HG02588 (cell line): Measurements from ENCODE around the gene RPP25L.
"Not testable (repeated sequence)": the region's sequence is repeated elsewhere in the genome, so short reads cannot be mapped to it uniquely, and the experiment has no call there.

ENCODE experiments used
- ATAC-seq: cut with Tn5 transposase; IDR thresholded peaks from one replicate; pipeline ENCODE4 v1.9.1; 2021; ENCODE audit warnings: mild to moderate bottlenecking, moderate library complexity; ENCODE audit not compliant: unreplicated experiment

Gene RPP25L, protein sequence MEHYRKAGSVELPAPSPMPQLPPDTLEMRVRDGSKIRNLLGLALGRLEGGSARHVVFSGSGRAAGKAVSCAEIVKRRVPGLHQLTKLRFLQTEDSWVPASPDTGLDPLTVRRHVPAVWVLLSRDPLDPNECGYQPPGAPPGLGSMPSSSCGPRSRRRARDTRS

DNA sequence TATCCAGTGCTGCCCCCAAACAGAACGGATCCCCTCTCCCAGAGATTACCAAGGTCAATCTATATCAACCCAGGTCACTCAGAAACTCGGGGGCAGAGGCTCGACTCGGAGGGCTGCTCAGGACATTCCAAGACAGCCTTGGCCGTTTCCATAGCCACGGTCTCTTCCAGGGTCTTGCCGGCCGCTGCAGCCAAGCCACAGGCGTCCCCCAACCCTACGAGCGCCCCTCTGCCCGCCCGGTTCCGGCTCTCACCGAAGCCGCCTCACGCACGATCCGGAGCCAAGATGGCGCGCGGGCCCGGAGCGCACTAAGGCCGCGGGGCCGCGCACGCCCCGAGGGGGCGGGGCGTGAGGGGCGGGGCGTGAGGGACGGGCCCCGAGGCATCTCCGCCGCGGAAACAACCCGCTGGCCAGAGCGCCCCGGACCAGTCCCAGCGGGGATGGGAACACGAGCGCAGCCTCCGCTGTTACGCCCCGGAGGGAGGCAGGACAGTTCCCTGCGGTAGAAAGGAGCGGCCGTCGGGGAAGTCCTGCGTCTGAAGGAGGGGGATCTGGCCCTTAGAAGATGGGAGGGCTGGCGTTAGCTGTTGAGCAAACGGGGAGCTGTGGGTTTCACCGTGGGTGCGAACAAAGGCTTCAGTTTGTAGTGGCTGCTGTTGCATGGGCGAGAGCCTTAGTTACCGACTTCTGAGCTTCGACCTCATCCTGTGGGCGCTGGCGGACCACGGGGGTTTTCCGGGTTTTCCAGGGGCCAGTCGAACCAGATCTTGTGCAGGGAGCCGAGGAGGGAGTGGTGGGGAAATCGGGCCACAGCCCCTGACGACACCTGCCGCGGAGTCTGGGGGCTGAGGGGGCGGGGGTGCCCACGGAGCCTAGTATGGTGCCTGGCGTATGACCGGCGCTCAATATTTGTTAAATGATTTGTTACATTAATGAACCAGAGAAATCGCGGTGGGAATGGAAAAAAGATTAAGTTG, at the start of gene RPP25L:
TSS of gene RPP25L (minus strand) at position 287 of the 977 bp plus-strand sequence. CDS start 801 bp downstream, outside the sequence.
- peak; percentile 88 for ATAC-seq

DNA sequence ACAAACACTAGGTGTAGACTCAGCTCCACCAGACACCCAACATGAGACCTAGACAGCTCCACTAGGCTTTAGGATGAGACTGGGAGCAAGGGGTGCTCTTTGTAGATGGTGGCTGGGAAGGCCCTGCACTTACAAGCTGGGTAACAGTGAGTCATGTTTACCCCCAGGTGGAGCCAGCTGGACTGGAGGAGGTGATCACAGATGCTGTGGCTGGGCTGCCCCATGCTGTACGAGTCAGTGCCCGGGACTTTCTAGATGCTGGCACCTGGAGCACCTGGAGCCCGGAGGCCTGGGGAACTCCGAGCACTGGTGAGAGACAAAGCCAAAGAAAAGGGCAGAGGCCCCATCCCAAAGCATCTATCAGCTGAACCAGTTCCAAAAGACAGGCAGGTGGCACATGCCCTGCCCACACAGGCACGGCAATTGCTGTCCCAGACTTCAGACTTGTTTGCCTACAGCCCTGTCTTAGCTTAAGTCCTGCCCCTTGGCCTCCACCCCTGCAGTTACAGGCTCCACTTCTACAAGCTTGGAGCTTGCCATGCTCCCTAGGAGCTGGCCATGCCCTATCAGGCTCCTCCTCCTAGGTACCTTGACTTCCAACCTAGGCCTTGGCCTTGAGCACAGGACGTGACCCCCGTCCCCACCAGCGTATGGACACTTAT, 47.8 kb upstream of the RPP25L start:
- no peak for ATAC-seq

DNA sequence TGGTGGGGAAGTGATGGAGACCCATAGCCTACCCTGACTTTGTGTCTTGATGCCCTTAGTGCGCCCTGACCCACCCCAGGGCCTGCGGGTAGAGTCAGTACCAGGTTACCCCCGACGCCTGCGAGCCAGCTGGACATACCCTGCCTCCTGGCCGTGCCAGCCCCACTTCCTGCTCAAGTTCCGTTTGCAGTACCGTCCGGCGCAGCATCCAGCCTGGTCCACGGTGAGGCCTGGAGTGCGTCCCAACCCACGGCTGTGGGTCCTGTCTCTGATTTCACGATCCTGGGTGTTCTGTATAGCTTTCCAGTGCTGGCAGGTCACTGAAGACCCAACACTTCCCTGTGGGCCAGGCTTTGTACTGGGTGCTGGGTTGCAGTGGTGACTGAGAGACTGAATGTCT, 46.6 kb upstream of the RPP25L start:
- ATAC-seq, result no peak

DNA sequence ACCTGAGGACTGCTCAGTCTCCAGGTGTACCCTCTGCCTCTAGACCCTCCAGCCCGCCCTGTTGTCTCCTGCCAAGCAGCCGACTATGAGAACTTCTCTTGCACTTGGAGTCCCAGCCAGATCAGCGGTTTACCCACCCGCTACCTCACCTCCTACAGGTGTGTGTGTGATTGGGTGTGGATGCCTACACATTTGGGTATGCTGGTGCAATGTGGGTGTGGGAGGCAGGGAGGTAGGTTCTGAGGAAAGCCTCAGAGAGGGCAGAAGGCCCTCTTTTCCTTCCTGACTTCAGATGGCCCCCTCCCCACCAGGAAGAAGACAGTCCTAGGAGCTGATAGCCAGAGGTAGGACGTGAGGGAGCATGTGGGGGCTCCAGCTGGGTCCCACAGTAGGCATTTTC, 45.1 kb upstream of the RPP25L start:
- ATAC-seq, result no peak

DNA sequence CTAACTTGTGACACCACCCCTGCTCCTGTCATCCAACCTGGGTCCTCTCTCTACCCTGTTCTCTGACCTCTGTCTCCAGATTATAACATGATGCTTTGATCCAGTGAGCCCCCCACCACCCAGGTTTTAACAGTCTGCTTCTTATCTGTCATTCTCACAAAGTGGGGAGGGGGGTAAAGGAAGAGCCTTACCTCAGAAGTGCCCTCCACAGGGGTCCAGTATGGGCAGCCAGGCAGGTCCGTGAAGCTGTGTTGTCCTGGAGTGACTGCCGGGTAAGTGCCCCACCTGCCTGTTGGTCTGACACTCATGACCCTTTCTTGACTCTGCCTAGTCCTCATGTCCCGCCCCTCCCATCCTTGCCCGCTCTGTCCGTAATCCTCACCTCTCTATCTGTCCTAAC, 43.5 kb upstream of the RPP25L start:
- ATAC-seq, result no peak

DNA sequence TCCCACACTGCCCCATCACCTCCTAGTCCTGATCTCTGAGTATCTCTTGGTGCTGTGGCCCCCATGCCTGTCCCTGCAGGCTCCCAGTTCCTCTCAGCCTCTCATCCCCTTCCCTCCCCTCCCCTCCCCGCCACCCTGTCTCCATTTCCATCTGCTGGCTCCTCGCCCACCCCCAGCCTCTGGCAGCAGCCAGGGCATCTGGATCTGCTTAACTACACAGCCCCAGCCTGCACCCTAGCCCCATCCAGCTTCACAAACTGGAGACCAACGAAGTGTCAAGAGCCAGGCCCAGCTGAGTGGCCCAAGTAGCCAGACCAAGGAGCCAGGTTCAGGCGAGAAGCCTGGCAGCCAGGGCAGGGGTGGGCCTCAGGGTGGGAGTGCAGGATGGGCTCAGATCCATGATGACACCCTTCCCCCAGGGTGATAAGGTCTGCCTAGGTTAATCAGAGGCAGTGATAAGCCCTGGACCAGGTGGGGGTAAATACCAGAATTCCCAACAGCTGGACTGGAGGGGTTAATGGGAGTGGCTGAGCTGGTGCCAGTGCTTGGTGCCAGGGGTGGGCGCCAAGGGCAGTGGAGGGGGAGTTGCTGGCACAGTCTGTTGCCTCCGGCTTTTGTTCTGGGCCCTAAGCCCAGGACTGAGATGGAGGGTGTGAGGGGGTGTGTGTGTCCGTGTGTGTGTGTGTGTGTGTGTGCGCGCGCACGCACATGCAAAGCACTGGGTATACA, 42.6 kb upstream of the RPP25L start:
- ATAC-seq, result no peak

DNA sequence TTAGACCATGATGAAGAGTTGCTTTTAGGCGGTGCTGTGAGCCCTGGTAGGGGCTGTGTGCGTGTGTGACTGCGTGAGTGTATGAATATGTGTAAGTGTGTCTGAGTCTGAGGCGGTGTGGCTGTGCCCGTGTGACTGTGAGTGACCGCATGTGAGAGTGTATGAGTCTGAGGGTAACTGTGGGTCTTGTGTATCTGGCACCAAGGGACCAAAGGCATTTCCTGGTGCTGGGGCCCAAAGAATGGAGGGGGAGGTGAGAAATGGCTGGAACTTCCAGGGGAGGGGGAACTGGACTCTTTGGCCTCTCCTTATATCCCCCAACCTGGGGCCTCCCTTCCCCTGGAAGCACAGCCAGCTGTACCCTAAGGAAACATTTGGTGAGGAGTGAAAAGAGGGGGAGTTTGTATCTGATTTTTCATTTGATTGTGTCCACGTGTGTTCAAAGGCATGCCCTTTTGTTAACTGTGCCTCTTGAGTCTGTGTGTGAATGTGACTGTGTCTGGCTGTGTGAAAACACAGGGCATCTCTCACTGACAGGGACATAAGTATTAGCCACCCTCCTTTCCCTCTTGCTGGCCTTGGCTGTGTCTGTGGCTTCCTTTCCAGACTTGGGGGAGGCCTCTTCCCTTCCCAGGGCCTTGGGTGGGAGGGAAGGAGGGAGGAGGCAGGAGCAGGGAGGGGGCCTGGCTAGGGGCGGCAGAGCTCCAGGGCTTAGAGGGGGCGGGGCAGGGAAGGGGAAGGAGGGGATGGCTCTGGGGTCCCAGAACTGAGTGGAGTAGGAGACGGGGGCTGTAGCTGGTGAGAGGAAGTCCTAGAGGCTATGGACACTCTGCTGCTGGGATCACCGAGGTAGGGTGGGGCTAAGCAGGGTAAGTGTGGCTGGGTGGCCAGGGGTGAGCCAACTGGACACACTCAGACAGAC, 41.5 kb upstream of the RPP25L start:
- ATAC-seq, result no peak

DNA sequence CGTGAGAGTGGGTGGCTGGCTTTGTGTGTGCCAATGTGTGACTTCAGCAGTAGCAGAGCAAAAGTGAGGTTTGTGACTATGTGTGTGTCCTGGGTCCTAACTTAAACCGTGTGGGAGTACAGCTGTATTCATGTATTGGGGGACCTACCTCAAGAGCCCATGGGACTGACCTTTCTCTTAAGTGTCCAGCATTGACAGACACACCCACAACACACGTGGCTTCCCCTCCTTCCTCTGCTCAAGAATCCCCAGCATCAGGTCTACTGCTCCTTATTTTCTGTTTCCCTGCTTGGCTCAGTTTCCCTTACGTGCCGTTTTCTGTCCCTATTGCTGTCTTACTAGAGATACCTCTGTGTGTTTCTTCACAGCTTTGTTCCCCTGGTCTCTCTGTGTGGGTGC, 40.7 kb upstream of the RPP25L start:
- ATAC-seq, result no peak

DNA sequence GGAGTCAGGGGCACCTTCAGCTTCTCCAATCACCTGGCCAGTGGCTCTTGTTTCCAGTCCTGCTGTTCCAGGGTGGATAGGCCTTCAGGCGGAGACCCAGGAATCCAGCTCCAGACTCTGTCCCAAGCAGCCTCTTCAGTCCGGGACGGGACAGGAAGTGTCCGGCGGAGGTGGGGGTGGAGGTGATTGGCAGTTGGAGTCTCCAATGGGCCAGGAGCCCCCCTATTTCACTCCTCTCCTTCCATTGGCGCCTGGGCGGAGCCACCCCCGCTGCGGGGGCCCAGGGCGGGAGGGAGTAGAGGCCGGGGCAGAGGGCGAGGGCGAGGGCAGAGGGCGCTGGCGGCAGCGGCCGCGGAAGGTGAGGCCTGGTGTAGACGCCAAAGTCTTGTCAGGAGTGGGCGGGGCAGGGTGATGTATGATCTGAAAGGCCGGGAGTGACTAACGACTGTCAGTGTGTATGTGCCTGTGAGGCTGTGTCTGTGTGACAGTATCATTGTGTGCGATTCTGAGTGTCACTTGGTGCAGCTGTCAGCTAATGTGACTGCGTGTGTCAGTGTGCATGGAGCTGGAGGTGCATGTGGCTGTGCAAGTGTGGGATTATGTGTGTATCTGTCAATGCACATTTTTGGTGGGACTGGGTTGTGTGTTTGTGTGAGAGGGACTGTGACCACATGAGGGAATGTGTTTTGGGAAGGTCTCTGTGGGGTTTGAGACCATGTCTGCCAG, 40.1 kb upstream of the RPP25L start, which contains the start of gene IL11RA:
TSS of gene IL11RA (plus strand) at position 310 of the 726 bp plus-strand sequence. CDS start 3,033 bp downstream, outside the sequence.
- no peak for ATAC-seq

DNA sequence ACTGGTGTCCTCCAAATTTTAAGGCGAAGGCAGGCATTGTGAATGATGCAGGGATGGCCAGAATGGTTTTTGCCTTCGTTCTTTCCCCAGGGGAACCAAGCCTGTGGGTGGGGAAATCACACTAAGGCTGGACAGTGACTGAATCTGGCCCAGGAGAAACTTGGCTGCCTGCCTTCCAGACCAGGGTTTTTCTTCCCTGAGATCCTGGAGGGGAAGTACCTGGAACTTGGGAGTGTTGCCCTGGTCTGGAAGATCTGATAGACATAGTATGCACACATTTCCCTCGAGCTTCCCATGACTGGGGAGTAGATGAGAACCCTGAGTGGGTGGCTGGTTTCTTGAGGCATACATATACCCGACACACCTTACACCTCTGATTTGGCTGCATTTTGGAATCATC, 39.4 kb upstream of the RPP25L start:
- no peak for ATAC-seq

DNA sequence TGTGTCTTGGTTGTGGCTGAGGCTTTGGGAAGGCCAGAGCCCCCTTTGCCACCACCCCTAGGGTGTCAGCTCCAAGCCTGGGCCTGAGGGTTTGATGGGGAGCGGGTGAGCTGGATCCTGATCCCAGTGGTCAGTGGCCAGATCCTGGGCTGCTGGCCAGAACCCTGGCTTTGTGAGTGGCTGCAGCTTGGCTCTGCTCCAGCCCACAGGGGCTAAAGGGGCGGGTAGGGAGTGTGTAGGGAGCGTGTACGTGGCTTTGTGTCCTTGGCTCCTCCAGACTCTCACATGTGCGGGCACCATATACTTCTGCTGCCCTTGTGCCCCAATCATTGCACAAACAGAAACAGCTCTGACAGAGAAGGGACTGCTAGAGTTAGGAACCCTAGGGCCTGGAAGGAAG, 38.9 kb upstream of the RPP25L start:
- no peak for ATAC-seq

DNA sequence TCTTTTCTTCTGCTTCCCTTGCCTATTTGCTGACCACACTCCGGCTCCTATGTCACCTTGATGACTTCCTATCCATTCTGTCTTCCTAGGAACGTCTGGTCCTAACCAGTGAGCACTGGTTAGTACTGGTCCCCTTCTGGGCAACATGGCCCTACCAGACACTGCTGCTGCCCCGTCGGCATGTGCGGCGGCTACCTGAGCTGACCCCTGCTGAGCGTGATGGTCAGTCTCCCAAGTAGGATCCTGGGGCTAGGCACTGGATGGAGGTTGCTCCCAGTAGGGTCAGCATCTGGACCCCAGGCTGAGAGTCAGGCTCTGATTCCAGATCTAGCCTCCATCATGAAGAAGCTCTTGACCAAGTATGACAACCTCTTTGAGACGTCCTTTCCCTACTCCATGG, 36.8 kb upstream of the RPP25L start:
- ATAC-seq, result no peak

DNA sequence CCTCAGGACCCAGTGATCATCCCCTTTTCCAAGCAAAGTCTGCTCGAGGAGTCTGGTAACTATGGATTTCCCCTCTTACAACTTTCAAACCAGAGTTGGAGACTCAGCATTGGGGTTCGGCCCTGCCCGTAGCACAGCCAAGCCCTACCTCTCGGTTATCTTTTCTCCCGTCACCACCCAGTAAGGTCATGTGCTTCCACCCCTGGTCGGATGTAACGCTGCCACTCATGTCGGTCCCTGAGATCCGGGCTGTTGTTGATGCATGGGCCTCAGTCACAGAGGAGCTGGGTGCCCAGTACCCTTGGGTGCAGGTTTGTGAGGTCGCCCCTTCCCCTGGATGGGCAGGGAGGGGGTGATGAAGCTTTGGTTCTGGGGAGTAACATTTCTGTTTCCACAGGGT, 35.8 kb upstream of the RPP25L start:
- ATAC-seq, result no peak

DNA sequence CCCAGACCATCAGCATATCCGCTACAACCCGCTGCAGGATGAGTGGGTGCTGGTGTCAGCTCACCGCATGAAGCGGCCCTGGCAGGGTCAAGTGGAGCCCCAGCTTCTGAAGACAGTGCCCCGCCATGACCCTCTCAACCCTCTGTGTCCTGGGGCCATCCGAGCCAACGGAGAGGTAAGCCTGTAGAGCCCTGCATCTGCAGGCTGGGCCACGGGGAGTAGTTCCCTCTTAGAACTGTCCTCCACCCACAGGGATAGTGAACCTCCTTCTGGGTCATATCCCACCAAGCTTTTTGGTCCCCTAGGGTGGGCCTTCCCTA, 35.1 kb upstream of the RPP25L start:
- no peak for ATAC-seq

DNA sequence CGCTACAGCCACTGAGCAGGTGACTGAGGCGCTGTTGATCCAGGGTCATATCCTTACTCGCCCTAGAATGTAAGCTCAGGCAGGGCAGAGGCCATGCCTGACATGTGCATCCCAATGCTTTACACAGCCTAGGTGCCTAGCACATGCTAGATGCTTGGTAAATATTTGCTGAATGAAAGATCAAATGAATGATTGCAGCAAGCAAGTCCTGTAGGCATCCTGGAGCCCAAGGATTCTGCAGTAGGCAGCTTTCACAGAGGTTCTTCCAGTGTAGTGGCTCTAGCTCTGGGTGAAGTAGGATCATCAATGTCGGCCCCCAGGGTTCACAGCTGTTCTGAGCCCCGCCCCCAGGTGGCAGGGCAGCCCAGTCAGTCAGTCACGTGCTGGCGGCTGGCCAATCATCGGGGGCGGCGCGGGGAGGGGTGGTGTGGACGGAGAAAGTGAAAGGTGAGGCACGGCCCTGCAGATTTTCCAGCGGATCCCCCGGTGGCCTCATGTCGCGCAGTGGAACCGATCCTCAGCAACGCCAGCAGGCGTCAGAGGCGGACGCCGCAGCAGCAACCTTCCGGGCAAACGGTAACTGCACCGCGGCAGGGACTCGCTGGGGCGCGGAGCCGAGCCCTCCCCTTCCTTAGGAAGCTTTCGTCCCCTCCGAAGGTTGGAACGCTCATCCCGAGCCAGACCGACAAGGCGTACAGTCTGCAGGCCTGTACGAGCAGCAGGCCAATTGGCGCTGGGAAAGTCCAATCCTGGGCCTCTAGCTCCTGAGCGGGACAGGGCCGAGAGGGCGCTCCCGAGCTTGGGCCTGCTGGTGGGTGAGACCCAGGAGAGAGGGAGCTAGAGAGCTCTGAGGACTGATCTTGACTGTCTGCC, 34.5 kb upstream of the RPP25L start, which contains the start of gene GALT:
TSS of gene GALT (plus strand) at position 465 of the 873 bp plus-strand sequence. CDS start at position 495, 30 bp downstream.
- peak; percentile 84 for ATAC-seq

DNA sequence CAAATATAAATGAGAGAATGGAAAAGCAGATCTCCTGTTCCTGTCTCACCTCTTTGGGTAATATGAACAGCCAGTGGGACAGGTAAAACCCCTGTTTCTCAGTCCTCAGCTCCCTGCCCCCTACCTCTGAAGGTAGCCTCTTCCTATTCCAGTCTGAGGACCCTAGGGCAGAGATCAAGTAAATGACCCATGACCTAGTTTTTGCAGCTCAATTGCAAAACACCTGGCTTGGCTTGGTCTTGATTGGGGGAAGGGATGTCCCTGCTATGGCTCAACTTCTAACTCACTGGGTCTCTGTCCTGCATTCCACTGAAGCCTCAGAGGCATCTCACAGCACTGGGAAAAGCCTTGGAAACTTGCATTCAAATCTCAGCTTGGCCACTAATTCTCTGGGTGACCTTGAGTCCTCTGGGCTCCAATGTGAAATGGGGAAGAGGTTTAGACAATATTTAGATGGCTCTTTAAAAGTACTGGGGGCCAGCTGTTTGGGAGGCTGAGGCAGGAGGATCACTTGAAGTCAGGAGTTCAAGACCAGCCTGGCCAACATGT, 32.9 kb upstream of the RPP25L start:
- ATAC-seq, result no peak

DNA sequence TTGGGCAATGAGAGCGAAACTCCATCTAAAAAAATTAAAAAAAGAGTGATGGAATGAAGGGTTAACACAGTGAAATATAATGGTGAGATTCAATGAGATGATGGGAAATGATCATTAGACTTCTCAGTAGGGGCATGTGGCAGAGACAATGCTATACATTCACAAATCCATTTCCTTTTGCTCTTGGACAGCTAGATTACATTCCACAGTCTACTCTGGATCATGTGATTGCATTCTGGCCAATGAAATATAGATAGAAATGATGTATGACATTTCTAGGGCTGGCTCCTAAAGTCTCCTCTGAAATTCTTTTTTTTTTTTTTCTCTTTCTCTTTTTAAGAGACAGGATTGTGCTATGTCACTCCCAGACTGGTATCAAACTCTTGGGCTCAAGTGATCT, 30.8 kb upstream of the RPP25L start:
- ATAC-seq, result no peak

DNA sequence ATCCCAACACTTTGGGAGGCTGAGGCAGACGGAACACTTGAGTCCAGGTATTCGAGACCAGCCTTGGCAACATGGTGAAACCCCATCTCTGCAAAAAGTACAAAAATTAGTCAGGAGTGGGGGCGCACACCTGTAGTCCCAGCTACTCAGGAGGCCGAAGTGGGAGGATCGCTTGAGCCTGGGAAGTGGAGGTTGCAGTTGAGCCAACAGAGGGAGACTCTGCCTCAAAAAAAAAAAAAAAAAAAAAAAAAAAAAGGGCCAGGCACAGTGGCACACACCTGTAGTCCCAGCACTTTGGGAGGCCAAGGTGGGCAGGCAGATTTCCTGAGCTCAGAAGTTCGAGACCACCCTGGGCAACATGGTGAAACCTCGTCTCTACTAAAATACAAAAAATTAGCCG, 27.4 kb upstream of the RPP25L start:
- ATAC-seq, result not testable (repeated sequence)
